ENCODE results near the gene LARP4B. TPM values are rescaled to one million over a fixed set of nuclear protein-coding genes. Genes with fewer than 3 reads are reported as not detected.
A peak's percentile ranks its signal among the peaks of the same experiment; 100 is the strongest.

LARP4B gene
- total RNA-seq, 1 donor from 2014 or later = 101 TPM

GRCh38 chr10:860519-860918, 71.0 kb downstream of the LARP4B start:
- H3K9me3 Mint-ChIP-seq (ENCODE audit: unreplicated experiment) = no peaks in the 10 kb centered on the region
- peaks cover 31% of the 10 kb centered on the region for H4K20me1 ChIP-seq (ENCODE audit: insufficient read depth, low read length)
- no peaks in the 10 kb centered on the region for H3K27me3 ChIP-seq (ENCODE audit: insufficient read depth, low read length)
- peaks cover 21% of the 10 kb centered on the region for H3K4me1 Mint-ChIP-seq (ENCODE audit: low read depth, unreplicated experiment)
- no peak overlapping the region for H3K27ac Mint-ChIP-seq (ENCODE audit: unreplicated experiment)
- no peak overlapping the region for H3K27ac ChIP-seq (ENCODE audit: low read depth, low read length)
- no peak overlapping the region for H3K4me2 ChIP-seq (ENCODE audit: low read length)
- TF ChIP-seq CTCF (IDR thresholded peaks at IDR 0.05; ENCODE audit: insufficient read depth, low read depth, low read length) = no peak
- TF ChIP-seq EZH2 (IDR thresholded peaks at IDR 0.05; ENCODE audit: insufficient read depth, low read length) = no peak
- no peaks in the 10 kb centered on the region for H3K4me1 ChIP-seq (ENCODE audit: insufficient read depth, low read length)
- FAIRE-seq (no peak), DNase-seq (ENCODE audit: low read depth) (no peak)
- H3K27me3 Mint-ChIP-seq (ENCODE audit: low read depth, unreplicated experiment) = no peaks in the 10 kb centered on the region
- H3K4me3 Mint-ChIP-seq (ENCODE audit: unreplicated experiment) = no peak overlapping the region
- peaks cover 49% of the 10 kb centered on the region for H3K36me3 Mint-ChIP-seq (ENCODE audit: low read depth, unreplicated experiment)
- no peaks in the 10 kb centered on the region for H3K9me3 ChIP-seq (ENCODE audit: insufficient read depth, low read depth, low read length)
- no peak overlapping the region for H3K9ac ChIP-seq (ENCODE audit: low read length)
- peaks cover 56% of the 10 kb centered on the region for H3K79me2 ChIP-seq (ENCODE audit: insufficient read depth, low read length)
- H3K4me3 ChIP-seq (ENCODE audit: insufficient read depth, low read depth, low read length) = no peak overlapping the region
- peaks cover 24% of the 10 kb centered on the region for H3K36me3 ChIP-seq (ENCODE audit: insufficient read depth, low read length)
- no peak overlapping the region for H2AFZ ChIP-seq (ENCODE audit: low read depth, low read length)

GRCh38 chr10:856416-857157, 74.9 kb downstream of the LARP4B start:
- Mint-ChIP-seq H3K4me1 (ENCODE audit: low read depth, unreplicated experiment) (peaks cover 21% of the 10 kb centered on the region), H3K27me3 (ENCODE audit: low read depth, unreplicated experiment) (no peaks in the 10 kb centered on the region), H3K36me3 (ENCODE audit: low read depth, unreplicated experiment) (peaks cover 43% of the 10 kb centered on the region), H3K9me3 (ENCODE audit: unreplicated experiment) (peaks cover 2% of the 10 kb centered on the region), H3K4me3 (ENCODE audit: unreplicated experiment) (peak overlapping the region; percentile 10), H3K27ac (ENCODE audit: unreplicated experiment) (no peak overlapping the region)
- Histone ChIP-seq H3K79me2 (ENCODE audit: insufficient read depth, low read length) (peaks cover 65% of the 10 kb centered on the region), H3K9me3 (ENCODE audit: insufficient read depth, low read depth, low read length) (no peaks in the 10 kb centered on the region), H3K9ac (ENCODE audit: low read length) (no peak overlapping the region), H3K27ac (ENCODE audit: low read depth, low read length) (no peak overlapping the region), H3K4me3 (ENCODE audit: insufficient read depth, low read depth, low read length) (no peak overlapping the region), H2AFZ (ENCODE audit: low read depth, low read length) (no peak overlapping the region), H3K4me1 (ENCODE audit: insufficient read depth, low read length) (no peaks in the 10 kb centered on the region), H4K20me1 (ENCODE audit: insufficient read depth, low read length) (peaks cover 40% of the 10 kb centered on the region), H3K36me3 (ENCODE audit: insufficient read depth, low read length) (peaks cover 21% of the 10 kb centered on the region), H3K27me3 (ENCODE audit: insufficient read depth, low read length) (no peaks in the 10 kb centered on the region), H3K4me2 (ENCODE audit: low read length) (no peak overlapping the region)
- DNase-seq (ENCODE audit: low read depth) (no peak), FAIRE-seq (no peak)
- TF ChIP-seq CTCF (IDR thresholded peaks at IDR 0.05; ENCODE audit: insufficient read depth, low read depth, low read length) (no peak), EZH2 (IDR thresholded peaks at IDR 0.05; ENCODE audit: insufficient read depth, low read length) (no peak)

GRCh38 chr10:855671-856070, 75.8 kb downstream of the LARP4B start:
- no peak overlapping the region for H3K27ac Mint-ChIP-seq (ENCODE audit: unreplicated experiment)
- H3K36me3 Mint-ChIP-seq (ENCODE audit: low read depth, unreplicated experiment) = peaks cover 42% of the 10 kb centered on the region
- peaks cover 21% of the 10 kb centered on the region for H3K4me1 Mint-ChIP-seq (ENCODE audit: low read depth, unreplicated experiment)

More at GRCh38 chr10:855671-856070, 75.8 kb downstream of the LARP4B start:
- Mint-ChIP-seq H3K4me3 (ENCODE audit: unreplicated experiment) (no peak overlapping the region), H3K27me3 (ENCODE audit: low read depth, unreplicated experiment) (no peaks in the 10 kb centered on the region), H3K9me3 (ENCODE audit: unreplicated experiment) (peaks cover 2% of the 10 kb centered on the region)
- Histone ChIP-seq H3K36me3 (ENCODE audit: insufficient read depth, low read length) (peaks cover 17% of the 10 kb centered on the region), H3K9ac (ENCODE audit: low read length) (no peak overlapping the region), H3K27me3 (ENCODE audit: insufficient read depth, low read length) (no peaks in the 10 kb centered on the region), H4K20me1 (ENCODE audit: insufficient read depth, low read length) (peaks cover 43% of the 10 kb centered on the region), H3K9me3 (ENCODE audit: insufficient read depth, low read depth, low read length) (no peaks in the 10 kb centered on the region), H3K27ac (ENCODE audit: low read depth, low read length) (no peak overlapping the region), H3K4me2 (ENCODE audit: low read length) (no peak overlapping the region), H3K4me3 (ENCODE audit: insufficient read depth, low read depth, low read length) (no peak overlapping the region), H3K79me2 (ENCODE audit: insufficient read depth, low read length) (peaks cover 69% of the 10 kb centered on the region), H3K4me1 (ENCODE audit: insufficient read depth, low read length) (no peaks in the 10 kb centered on the region), H2AFZ (ENCODE audit: low read depth, low read length) (no peak overlapping the region)
- no peak for FAIRE-seq
- TF ChIP-seq EZH2 (IDR thresholded peaks at IDR 0.05; ENCODE audit: insufficient read depth, low read length) = no peak
- no peak for TF ChIP-seq CTCF (IDR thresholded peaks at IDR 0.05; ENCODE audit: insufficient read depth, low read depth, low read length)
- no peak for DNase-seq (ENCODE audit: low read depth)

Data from astrocyte (in vitro differentiated cells and primary cell).